Stimulated activated CD8-positive, alpha-beta memory T cell treated with anti-CD3 and anti-CD28 coated beads, Interleukin-7, amount 100 ng/mL, for 24 hours (primary cell): ENCODE data around the gene PRDX5.
A peak's percentile ranks its signal among the peaks of the same experiment; 100 is the strongest.
"Not testable (repeated sequence)": the region's sequence is repeated elsewhere in the genome, so short reads cannot be mapped to it uniquely, and the experiment has no call there.

ENCODE experiments used
- DNase-seq: peaks from one replicate; pipeline ENCODE4 v3.0.0-alpha.2; 2020; ENCODE audit warnings: low read depth

The PRDX5 gene

DNA sequence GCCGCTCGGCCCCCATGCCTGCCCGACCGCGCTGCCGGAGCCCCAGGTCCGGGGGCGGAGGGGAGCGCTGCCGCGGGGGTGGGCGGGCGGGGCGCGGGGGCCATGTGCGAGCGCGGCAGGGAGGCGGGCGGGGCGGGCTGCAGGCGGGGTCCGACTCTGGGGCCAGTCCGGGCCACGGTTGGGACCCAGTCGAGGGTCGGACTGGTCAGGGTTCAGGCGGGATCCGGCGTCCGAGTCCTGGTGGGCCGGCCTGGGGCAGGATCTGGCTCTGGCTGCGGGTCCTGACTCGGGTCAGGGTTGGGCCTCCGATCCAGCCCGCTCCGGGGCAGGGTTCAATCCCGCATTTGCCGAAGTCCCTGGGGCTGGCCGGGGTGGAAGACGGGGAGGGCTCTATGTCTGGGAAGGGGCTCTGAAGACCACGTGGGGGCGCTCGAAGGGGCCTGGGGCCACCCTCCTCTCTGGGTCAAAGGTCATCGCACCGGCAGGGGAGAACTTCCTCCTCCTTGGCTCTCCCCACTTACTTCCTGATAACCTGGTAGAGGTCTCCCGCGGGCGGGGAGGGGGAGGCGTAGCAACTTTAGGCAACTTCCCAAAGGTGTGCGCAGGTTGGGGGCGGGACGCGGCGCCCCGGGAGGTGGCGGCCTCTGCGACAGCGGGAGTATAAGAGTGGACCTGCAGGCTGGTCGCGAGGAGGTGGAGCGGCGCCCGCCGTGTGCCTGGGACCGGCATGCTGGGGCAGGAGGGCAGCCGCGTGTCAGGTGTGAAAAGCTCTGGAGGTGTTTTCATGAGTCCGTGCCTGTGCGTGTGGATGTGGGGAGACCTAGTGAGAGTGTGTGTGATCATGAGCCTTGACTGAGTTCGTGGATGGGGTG, 12.0 kb upstream of the PRDX5 start:
- peak; percentile 46 for DNase-seq

DNA sequence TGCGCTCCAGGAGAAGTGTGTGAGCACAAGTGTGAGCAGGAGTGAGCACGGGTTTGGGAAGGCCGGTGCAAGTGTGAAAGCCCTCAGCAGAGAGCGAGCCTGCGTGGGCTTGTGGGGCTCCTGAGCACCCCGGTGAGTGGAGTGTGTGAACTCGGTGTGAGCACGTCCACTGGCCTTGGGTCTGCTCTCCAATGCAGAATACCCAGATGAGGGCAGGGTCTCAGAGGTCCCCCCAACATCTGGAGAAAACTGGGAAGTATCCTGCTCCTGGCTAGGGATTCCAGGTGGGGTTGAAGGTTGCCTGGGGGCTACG, 11.4 kb upstream of the PRDX5 start:
- no peak for DNase-seq

DNA sequence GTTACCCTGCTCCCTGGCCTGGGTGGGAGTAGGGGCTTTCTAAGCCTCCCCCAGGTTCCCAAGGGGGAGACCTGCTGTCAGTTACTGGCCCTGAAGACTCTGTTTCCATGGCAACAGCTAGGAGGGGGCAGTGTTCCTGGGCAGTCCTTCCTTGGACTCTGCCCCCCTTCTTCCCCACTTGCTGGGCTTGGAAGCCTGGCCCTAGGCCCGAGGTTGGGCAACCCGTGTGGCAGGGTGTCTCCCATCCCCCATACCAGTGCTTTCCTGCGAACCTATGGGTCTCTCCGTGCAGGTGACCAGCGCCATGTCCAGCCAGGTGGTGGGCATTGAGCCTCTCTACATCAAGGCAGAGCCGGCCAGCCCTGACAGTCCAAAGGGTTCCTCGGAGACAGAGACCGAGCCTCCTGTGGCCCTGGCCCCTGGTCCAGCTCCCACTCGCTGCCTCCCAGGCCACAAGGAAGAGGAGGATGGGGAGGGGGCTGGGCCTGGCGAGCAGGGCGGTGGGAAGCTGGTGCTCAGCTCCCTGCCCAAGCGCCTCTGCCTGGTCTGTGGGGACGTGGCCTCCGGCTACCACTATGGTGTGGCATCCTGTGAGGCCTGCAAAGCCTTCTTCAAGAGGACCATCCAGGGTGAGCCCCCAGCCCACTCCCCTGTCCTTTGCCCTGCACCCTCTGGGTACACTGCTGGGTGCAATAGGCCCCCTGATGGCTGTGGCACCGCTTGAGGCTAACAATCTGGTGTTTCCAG, 10.9 kb upstream of the PRDX5 start:
- DNase-seq, result no peak

DNA sequence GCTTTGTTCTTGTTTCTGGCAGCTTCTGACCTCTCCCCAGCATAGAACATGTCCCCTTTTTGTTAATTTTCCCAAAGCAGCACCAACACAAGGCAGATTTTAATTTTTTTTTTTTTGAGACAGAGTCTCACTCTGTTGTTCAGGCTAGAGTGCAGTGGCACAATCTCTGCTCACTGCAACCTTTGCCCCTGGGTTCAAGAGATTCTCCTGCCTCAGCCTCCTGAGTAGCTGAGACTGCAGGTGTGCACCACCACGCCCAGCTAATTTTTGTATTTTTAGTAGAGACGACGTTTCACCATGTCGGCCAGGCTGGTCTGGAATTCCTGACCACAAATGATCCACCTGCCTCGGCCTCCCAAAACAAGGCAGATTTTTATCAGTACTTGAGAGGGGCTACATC, 10.1 kb upstream of the PRDX5 start:
- not testable (repeated sequence) for DNase-seq

DNA sequence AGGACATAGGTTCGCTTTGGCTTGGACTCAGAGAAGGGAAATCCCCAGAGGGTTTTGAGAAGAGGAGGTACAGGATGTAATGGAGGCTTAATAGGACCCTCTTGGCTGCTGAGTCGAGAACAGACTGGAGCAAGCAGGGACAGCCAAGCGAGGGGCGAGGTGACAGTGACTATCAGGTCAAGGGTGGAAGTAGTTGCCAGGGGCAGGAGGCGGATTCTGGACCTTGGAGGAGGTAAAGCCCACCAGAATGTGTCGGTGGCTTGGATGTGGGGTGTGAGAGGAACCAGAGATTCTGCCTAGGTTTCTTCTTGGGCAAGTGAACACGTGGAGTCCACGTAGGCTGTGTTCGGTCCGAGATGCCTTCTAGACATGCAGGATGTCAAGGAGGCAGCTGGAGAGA, 5.0 kb upstream of the PRDX5 start:
- no peak for DNase-seq

DNA sequence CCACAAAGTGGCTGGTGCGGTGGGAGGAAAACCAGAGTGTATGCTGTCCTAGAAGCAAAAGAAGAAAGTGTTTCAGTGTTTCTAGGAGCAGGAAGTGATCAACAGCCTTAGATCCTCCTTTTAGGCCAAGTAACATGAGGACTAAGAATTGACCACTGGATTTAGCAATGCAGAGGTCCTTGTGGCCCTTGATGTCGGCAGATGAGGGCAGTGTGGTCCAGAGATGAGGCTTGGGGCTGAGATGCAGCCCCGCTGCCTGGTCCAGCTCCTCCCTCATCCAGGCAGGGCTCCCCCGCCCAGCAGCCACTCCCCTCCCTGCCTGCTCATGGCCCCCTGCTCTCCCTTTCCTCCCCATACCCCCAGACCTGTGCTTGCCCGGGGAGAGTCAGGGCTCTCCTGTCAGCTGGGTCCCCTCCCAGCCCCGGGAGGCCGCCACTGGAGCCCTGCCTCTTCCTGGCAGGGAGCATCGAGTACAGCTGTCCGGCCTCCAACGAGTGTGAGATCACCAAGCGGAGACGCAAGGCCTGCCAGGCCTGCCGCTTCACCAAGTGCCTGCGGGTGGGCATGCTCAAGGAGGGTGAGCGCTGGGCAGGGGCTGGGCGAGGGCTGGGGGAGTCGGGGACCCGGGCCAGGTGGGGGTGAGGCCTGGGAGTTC, 4.3 kb upstream of the PRDX5 start:
- no peak for DNase-seq

DNA sequence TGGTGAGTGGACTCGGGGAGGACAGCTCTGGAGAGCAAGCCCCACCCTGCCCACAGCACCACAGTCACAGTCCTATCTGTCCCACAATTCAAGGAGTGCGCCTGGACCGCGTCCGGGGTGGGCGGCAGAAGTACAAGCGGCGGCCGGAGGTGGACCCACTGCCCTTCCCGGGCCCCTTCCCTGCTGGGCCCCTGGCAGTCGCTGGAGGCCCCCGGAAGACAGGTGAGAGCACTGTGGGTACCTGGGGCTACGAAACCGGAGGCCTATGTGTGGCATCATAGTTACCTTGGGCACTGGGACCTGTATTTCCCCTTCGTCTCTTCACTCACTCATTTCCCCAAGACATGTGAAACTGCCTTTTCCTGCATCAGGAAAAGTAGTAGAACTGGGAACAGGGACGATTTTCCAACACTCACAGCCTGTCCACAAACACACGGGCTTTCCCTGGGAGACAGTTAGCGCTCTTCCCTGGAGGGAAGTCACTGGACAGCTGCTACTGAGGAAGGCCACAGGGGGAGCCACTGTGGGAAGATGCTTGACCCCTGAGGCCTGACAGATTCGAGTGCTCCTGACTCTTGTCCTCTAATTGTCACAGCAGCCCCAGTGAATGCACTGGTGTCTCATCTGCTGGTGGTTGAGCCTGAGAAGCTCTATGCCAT, 3.6 kb upstream of the PRDX5 start:
- DNase-seq, result no peak

DNA sequence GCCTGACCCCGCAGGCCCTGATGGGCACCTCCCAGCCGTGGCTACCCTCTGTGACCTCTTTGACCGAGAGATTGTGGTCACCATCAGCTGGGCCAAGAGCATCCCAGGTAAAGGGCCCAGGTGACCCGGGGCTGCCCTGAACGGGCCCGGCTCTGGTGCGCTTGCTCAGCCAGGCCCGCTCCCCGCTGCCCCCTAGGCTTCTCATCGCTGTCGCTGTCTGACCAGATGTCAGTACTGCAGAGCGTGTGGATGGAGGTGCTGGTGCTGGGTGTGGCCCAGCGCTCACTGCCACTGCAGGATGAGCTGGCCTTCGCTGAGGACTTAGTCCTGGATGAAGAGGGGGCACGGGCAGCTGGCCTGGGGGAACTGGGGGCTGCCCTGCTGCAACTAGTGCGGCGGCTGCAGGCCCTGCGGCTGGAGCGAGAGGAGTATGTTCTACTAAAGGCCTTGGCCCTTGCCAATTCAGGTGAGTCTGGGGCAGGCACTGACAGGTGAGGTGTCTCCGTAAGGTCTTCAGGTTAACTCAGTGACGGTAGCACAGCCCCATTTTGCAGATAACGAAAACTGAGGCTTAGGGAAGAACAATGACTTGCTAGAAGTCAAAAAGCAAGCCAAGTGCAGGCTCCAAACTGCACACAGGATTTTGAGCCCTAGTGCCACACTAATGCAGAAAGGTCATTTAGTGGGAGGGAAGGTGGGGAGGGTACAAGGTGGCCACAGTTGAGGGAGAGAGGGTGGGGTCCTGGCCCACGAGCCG, 2.9 kb upstream of the PRDX5 start:
- DNase-seq, result no peak

DNA sequence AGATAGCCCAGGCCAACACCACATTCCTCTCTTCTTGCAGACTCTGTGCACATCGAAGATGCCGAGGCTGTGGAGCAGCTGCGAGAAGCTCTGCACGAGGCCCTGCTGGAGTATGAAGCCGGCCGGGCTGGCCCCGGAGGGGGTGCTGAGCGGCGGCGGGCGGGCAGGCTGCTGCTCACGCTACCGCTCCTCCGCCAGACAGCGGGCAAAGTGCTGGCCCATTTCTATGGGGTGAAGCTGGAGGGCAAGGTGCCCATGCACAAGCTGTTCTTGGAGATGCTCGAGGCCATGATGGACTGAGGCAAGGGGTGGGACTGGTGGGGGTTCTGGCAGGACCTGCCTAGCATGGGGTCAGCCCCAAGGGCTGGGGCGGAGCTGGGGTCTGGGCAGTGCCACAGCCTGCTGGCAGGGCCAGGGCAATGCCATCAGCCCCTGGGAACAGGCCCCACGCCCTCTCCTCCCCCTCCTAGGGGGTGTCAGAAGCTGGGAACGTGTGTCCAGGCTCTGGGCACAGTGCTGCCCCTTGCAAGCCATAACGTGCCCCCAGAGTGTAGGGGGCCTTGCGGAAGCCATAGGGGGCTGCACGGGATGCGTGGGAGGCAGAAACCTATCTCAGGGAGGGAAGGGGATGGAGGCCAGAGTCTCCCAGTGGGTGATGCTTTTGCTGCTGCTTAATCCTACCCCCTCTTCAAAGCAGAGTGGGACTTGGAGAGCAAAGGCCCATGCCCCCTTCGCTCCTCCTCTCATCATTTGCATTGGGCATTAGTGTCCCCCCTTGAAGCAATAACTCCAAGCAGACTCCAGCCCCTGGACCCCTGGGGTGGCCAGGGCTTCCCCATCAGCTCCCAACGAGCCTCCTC, 2.0 kb upstream of the PRDX5 start:
- not testable (repeated sequence) for DNase-seq

DNA sequence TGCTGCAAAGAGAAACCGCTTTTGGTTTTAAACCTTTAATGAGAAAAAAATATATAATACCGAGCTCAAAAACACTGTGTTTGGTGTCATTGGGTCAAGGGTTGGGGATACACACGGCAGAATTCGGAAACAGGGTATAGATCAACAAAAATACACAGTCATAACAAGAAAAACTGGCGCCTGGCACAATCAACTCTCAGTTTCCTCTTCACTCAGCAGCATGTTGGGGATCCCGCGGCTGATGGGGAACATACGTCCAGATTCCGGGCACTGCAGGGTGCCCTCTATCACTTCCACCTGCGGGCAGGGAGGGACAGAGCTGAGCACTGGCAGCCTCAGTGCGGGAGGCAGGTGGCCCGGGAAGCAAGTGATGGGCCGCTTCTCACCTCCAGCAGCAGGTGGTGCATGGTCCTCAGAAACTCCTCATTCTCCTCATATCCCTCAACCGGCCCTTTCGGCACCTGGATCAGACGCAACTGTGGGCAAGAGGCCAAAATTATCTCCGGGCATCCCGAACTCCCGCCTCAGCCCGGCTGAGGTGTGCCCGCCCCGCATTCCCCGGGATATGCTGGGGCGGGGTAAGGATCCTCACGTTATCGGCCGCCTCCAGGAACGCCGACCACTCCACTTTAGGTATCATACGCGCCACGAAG, 1.1 kb upstream of the PRDX5 start:
- no peak for DNase-seq

DNA sequence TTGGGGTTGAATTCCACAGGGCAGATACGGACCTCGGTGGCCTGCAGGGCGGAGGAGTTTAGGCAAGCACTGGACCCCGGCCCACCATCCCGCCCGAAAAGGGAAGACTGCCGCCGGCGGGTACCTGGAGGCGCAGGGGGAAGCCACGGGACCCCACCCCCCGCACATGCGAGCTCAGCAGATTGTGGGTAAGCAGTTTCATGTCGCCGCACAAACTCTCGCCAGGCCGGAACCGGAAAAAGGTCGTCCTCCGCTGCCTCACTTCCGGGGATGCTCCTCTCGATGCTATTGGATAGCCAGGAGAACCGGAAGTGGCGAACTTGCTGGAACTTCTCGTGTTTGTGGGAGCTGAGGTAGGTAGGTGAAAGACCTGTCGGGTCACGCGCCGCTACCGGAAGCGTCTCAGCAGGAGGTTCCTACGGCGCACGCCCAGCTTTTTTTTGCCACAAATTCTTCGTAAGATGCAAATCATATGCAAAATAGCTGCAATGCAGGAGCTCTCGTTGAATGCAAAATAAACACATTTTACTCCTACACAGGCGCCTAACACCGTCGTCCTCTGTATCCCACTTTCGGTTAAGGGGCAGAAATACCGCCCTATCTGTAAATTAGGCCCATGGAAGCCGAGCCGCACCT, 478 bp upstream of the PRDX5 start, which contains the start of gene TRMT112:
TRMT112 (minus strand) TSS at position 235 of the 636 bp plus-strand sequence; CDS start at position 202, 33 bp downstream.
- peak; percentile 93 for DNase-seq

DNA sequence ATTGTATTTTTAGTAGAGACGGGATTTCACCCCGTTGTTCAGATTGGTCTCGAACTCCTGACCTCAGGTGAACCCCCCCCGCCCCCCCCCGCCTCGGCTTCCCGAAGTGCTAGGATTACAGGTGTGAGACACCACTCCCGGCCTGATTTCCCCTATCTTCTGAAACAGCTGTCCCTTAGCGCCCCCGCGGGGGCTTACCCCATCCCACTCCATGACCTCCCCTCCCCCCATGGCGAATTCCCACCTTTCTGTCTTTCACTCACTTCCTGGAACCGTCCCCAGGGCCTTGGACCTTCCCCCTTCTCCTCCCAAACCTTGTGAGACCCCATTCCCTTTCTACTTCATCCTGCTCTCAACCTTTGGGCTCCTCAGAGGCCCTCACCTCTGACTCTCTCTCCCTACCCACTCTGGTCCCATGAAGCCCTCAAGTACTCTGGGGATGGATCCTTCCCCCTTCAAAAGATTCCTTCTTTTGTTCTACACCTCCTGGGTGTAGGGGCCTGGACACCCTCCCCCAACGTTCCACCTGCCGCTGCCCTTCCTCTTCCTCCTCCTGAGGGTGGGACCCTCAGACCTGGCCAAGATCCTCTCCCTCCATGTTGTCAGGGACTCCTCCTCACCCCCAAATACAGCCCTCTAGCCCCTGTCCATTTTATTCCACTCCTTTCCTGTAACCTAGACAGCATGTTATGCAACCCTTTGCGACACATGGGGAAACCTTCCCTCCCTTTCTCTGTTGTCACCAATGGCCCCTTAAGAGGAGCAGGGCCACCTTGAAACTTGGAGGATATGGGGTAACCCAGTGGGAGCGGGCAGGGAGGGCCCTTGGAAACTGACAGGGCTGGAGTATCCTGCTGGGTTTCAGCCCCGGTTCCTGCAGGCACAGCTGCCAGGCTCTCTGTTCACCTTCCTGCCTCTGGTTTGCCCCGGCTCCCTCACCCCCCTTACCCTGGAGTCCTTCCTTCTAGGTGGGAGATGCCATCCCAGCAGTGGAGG, 1.1 kb downstream of the PRDX5 start:
- no peak for DNase-seq

DNA sequence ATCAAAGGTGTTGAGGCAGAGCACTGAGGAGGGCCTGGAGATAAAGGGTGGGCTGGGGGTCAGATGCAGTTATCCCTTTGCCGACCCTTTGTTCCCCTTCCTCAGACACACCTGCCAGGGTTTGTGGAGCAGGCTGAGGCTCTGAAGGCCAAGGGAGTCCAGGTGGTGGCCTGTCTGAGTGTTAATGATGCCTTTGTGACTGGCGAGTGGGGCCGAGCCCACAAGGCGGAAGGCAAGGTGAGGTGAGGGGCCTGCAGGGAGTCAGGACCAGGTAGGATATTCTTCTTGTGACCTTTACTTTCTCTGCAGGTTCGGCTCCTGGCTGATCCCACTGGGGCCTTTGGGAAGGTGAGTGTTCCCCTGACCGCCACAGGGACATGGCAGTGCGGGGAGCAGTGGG, 2.6 kb downstream of the PRDX5 start:
- no peak for DNase-seq

DNA sequence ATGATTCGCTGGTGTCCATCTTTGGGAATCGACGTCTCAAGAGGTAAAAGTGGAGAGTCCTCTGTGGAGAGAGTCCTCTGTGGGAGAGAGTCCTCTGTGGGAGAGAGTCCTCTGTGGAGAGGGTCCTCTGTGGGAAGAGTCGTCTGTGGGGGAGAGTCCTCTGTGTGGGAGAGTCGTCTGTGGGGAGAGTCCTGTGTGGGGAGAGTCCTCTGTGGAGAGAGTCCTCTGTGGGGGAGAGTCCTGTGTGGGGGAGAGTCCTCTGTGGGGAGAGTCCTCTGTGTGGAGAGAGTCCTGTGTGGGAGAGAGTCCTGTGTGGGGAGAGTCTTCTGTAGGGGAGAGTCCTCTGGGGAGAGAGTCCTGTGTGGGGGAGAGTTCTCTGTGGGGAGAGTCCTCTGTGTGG, 3.1 kb downstream of the PRDX5 start:
- DNase-seq, result no peak

DNA sequence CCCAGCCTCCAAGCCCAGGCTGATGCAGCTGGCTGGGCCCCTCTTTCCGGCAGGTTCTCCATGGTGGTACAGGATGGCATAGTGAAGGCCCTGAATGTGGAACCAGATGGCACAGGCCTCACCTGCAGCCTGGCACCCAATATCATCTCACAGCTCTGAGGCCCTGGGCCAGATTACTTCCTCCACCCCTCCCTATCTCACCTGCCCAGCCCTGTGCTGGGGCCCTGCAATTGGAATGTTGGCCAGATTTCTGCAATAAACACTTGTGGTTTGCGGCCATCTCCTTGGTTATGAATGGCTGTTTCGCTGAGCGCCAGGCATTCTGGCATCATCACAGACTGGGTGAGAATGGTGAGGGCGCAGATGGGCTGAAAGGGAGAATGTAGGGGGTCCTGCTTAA, 3.6 kb downstream of the PRDX5 start:
- DNase-seq, result no peak

DNA sequence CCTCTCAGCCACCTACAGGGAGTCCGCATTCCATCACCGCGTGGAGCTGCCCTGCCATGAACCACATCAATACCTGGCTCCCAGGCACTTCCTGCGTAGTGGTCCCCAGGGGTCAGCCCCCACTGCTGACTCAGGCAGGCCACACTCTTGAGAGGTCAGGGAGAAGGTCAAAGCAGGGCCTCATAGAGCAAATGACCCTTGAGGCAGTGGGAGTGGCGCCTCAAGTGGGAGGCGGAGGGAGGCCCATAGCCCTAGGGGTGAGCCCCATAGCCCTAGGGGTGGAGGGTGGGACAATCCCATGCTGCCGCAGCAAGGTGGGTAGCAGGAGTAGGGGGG, 5.0 kb downstream of the PRDX5 start:
- DNase-seq, result no peak

DNA sequence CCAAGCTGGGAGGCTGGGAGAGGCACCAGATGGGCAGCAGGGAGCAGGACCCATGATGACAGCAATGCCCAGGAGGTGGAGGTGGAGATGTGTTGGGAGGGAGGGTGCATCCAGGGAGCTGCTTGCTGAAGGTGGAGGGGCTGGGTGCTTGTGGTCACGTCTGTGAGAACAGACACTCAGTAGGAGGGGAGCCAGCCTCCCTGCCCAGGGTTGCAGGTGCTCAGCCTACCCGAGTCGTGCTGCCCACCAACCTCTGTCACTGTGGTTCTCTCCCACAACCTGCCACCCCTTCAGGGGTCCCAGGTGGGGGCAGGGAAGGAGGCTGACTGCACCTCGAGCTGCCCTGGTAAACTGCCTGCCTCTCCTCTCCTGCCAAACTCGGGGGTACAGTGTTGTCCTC, 5.5 kb downstream of the PRDX5 start:
- DNase-seq, result no peak

DNA sequence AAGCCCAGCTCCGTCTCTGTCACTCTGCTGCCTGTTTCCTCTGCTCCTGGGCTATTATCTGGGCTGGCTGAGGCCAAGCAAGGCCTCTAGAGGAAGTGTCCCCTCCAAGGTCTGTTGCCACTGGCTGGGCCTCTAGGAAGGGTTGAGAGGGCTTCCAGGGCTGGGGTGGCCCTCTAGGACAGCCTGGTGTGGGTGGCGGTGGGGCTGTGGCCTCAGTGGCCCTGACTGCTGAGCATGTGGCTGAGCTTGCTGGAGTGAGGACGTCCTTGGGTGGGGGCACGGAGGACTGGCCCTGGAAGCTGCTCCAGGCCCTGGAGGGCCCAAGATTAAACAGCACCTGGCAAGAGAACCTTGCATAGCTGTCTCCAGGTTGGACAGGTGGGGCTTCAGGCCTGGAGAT, 6.1 kb downstream of the PRDX5 start:
- not testable (repeated sequence) for DNase-seq
